ENCODE results near the gene CHRNB2.
A peak's percentile ranks its signal among the peaks of the same experiment; 100 is the strongest.

Gene CHRNB2

DNA sequence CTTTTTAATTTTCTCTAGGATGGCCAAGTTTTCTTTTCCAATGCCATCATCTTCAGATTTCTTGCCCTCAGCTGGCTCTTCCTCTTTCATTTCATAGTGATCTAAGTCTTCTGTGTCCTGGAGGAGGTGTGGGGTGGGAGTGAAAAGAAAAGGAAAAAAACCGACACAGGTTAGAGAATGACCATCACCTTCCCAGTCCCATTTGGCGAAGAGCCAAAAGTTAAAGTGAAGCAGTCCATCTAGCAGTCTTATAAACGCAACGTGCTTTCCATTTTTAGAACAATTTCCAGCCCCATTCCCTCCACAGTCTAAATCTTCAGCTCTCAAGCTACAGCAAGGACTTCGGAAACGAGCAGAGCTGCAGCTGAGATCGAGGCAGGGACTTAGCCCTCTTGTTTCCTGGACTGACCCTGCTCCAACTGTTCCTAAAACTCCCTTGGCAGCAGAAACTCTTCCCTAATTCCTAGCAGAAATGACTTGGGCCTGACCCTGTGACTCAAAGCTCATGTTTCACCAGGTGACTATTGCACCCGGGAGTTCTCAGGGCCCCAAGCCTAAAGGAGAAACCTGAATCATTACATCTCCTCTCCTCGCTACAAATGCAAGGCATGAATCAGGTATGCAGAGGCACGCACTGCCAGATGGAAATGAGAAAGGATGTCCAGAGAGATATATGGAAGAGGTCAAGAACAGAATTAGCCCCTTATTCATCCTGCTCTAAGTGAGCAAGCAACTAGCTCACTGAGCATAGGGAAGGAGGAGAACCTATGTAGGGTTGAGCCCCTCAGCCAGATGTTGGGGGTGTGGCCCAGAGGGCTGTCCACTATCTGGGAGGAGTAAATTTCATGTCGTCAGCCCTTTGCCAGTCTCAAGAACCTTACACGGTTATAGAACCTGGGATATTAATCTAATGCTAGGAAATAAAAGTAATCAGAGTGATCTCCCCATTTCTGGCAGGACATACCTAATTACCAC lies 14.2 kb upstream of the CHRNB2 start:
- DNase-seq = no peak

GRCh38 chr1:154556422-154556821 lies 11.2 kb upstream of the CHRNB2 start:
- DNase-seq = no peak

DNA sequence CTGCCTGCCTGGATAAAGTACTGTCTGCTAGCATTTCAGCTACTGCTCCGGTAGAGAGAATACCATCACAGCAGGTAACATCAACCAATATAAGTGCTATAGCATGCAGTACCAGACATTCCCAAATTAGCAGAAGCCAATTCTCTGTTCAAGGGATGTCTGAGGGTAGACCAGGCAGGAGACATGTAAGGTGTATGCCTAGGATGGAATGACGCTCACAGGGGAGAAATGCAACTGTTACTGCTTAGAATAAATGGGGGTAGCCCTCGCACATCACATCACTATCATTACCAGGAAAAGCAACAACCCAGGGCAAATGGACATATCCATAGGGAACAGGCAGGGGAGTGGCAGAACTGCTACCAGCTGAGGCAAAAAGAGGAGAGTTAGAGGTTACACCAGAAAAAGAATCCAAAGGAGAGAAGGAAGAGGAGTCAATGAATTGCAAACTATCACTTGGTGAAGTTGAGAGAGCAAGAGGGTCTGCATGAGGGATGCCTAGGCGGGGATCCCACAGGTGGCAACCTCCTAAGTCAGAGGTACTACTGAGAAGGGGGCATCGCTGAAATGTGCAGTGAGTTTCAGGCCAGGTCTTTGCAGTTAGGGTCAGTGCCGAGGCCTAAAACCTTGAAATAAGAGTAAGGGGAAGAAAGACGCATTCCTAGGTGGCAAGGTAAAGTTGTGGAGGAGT lies 10.2 kb upstream of the CHRNB2 start:
- no peak for DNase-seq

GRCh38 chr1:154557939-154558719 lies 9.4 kb upstream of the CHRNB2 start, which contains the start of gene UBE2Q1:
TSS of gene UBE2Q1 (minus strand) at chr1:154558662. CDS start at chr1:154558553, 109 bp downstream.
- DNase-seq = peak; percentile 36

DNA sequence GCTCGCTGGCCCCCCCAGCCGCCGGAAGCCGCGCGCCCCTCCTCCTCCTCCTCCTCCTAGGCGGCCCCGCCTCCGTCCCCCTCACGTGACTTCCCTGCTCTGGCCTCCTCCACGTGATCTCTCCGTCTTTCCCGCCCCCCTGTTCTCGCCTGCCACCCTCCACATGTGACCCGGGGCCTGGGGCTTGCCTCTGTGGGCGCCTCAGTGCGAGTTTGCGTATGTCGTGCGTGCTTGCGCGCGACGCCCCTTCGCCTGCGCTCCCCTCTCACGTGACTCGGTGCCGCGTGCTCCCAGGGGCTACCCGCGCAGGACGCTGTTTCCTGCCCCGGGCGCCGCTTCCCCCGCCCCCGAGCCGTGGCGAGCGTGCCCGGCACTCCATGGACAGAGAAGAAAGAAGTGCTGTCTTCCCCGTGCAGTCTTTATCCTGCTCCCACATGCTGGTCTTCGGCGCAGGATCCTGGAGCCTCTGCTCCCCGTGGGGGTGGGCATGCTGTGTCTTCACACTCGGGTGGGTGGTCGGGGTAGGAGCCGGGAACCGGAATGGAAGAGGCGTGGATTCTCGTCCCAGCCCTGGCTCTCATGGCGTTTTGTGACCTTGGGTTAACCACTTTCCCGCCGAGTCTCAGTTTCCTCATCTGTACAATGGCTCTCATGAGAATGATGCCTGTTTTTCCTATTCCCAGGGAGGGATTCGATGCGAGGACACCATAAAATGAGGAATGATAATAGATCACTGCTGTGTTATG lies 8.7 kb upstream of the CHRNB2 start:
- DNase-seq = peak; percentile 100

DNA sequence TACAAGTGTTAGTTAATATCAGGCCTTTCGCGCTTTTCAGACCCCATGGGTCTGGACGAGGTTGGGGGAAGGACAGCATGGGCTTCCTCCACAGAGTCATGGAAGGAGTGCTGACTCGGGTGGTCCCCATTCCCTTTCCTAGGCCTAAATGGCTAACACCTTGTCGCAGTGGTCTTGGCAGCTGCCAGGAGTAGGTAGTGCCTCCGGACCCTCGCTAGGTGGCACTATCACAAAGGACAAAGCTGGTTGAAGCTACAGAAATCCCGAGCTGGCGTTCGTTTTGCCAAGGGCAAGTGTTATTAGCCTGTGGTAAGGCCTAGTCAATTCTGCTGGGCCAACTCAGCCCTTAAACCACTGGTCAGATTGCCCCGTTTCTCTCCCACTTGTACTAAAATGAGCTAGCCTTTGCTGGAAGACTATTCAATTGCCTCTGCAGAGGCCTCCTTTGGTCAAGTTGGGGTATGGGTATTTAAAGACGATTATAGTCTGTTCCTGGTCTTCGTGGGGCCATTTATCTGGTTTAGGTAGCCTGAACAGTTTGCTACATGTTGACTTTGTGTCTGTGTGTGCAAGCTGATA lies 8.0 kb upstream of the CHRNB2 start:
- DNase-seq = peak; percentile 82

DNA sequence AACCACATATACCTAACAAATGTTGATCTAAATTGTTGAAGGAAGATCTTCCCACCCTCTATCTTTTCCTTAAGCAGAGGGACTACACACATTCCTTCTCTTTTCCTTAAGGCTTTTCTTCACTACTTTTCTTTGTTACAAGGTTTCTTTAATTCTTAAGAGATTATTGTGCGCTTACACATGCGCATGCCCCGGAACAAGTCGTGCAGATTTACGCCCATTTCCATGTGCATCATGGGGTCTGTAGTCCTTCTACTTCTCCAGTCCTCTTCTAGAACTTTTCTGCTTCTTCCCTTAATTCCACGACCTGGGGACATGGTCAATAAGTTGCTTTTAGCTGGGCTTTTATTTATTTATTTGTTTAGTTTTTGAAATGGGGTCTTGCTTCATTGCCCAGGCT lies 1.7 kb upstream of the CHRNB2 start:
- no peak for DNase-seq

GRCh38 chr1:154568157-154568815 lies 708 bp downstream of the CHRNB2 start:
- no peak for DNase-seq

GRCh38 chr1:154571244-154571963 lies 3.8 kb downstream of the CHRNB2 start:
- no peak for DNase-seq

DNA sequence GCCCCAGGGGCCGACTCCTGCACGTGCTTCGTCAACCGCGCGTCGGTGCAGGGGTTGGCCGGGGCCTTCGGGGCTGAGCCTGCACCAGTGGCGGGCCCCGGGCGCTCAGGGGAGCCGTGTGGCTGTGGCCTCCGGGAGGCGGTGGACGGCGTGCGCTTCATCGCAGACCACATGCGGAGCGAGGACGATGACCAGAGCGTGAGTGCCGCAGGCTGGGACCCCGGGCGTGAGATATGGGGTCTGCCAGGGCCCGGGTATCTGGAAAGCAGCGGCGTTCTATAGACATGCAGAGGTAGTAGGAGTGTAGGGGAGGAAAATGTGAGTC lies 4.3 kb downstream of the CHRNB2 start:
- DNase-seq = no peak

- DNase-seq = no peak
Measured at GRCh38 chr1:154572468-154573167, 5.0 kb downstream of the CHRNB2 start.

GRCh38 chr1:154573168-154573510 lies 5.6 kb downstream of the CHRNB2 start:
- no peak for DNase-seq

DNA sequence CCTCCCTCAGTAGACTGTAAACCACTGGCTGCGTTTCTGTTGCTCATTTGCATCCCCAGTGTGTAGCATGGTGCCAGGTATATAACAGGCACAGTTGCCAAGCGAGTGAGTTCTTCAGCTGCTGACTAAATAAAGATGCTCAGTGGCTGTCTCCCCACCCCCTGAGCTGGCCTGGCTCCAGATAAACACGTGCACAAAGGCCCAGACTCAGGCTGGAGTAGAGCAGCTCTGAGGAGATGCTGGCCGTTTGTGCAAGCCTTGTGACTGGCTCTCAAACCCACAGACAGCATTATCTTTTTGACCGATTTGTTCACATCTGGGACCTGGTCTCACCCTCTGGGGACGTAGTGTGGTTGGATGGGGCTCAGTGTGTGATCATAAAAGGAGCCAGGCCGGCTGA lies 7.1 kb downstream of the CHRNB2 start:
- no peak for DNase-seq

DNA sequence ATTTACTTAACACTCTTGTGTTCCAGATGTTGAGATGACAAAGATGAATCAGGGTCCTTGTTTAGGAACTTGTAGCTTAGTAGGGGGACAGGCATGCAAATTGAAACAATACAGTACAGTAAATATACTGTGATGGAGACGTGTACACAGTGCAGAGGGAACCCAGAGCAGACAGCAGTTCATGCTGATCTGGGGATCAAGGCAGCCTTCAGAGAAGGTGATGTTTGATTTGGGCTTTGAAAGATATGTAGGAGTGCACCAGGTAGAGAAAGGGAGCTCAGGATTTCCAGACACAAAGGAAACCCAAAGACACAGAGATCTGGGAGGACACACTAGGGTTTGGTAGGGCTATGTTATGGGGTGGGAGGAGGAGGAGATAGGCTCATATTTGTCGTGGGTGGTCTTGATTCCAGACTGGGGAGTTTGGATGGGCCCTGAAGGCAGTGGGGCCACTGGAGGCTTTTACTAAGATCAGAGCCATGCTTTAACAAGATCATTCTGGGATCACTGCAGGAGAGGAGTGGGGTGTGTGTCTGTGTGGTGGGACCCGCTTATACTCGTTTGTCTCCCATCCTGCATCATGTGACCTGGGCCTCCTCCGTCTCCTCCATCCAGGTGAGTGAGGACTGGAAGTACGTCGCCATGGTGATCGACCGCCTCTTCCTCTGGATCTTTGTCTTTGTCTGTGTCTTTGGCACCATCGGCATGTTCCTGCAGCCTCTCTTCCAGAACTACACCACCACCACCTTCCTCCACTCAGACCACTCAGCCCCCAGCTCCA lies 7.8 kb downstream of the CHRNB2 start:
- no peak for DNase-seq

DNA sequence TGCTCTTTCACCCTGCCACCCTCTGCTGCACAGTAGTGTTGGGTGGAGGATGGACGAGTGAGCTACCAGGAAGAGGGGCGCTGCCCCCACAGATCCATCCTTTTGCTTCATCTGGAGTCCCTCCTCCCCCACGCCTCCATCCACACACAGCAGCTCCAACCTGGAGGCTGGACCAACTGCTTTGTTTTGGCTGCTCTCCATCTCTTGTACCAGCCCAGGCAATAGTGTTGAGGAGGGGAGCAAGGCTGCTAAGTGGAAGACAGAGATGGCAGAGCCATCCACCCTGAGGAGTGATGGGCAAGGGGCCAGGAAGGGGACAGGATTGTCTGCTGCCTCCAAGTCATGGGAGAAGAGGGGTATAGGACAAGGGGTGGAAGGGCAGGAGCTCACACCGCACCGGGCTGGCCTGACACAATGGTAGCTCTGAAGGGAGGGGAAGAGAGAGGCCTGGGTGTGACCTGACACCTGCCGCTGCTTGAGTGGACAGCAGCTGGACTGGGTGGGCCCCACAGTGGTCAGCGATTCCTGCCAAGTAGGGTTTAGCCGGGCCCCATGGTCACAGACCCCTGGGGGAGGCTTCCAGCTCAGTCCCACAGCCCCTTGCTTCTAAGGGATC lies 8.5 kb downstream of the CHRNB2 start:
- no peak for DNase-seq

- DNase-seq = no peak
Measured at GRCh38 chr1:154577346-154578057, 9.9 kb downstream of the CHRNB2 start.

DNA sequence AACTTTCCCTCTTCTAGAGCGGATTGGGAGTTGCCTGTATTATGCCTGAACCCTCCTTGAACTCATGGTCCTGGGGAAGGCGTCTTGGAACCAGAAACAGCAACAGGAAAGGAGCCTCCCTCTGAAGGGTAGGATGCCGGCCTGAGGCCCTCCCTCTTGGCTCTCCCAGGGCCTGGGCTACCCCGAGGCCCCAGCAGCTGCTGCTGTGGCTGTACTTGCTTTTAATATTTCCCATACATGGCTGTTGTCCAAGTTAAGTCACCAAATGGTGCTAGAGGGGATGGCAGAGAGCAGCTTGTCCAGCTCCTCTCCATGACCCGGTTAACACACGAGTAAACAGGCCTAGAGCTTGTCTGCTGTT lies 10.5 kb downstream of the CHRNB2 start:
- DNase-seq = no peak

DNA sequence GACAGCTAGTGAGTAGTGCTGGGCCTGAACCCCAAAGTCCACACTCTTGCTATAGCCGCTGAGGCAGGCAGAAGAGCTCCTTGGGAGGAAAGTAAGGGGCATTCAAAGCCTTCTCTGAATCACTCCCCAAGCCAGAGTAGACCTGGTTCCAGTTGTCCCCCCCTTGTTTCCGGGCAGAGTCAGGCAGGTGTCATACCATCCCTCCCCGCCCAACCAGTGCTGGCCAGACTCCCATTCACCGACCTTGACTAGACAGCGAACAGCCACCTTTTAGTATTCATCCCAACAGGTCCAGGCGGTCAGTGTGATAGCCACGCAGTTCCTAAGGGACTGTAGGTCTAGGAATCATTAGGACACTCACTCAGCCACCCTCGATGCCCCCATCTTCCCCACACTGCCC lies 11.8 kb downstream of the CHRNB2 start:
- DNase-seq = no peak

DNA sequence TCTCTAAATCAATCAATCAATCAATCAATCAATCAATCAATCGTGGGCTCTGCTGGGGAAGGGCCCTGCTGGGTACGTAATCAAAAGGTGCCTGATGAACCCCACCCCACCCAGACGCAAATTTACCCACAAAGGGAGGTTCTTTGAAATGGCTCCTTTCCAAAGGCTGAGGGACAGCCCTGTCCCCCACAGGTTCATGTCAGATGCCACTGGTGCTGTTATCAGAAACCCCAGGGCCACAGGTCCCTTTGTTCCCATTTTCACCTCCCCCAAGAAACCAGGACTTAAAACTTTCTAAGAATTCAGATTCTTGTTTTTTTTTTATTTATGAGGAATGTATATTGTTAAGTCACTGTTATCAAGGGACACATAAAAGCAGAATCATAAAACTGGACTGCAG lies 14.2 kb downstream of the CHRNB2 start:
- no peak for DNase-seq

Measured in activated naive CD4-positive, alpha-beta T cell treated with Interleukin-2 at 50 U/mL for 16 hours (primary cell).